Germinal center (tissue), 1 donor: ENCODE results near the gene CPEB4.

Experiments
- DNase-seq: peaks from one replicate; pipeline ENCODE4 v3.0.0; 2012; ENCODE audit warnings: mixed read lengths, low spot score

CPEB4 gene

DNA sequence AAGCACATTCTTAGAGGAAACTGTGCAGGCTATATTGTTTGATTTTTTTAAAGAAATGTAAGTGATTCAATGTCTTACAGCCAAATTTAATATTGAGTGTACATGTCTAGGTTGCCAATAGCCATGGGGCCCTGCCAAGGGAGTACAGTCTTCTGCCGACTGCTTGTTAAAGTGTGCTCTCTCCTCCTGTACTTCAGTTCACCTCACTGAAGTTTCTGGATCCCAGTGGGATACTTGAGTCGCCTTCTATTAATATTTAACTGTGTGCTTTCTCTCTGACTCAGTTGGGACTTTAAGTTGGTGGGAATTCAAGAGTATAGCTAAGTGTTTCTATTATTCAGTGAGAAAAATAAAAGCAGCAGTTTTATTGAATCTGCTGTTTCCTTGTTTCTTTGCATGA is 56.4 kb downstream of the CPEB4 start:
- DNase-seq: no peak

DNA sequence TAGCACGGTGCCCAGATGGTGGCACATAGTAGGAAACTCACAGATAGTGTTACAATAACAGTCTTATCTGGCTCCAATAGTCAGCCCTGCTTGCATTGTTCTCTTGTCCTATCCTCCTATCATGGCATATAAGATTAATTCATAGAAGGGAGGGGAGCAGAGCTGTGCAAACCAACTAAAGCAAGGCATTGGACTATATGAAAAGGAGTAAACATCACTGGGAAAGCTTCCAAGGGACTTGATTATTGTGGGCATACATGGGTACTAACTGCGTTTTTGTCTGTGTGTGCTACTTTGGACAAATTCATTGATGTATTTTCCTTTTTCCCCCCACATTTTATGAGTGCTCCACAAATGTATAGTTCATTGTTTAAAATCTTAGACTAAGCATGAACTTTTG is 57.0 kb downstream of the CPEB4 start:
- no peak for DNase-seq

GRCh38 chr5:173946323-173946722 is 58.2 kb downstream of the CPEB4 start:
- no peak for DNase-seq

DNA sequence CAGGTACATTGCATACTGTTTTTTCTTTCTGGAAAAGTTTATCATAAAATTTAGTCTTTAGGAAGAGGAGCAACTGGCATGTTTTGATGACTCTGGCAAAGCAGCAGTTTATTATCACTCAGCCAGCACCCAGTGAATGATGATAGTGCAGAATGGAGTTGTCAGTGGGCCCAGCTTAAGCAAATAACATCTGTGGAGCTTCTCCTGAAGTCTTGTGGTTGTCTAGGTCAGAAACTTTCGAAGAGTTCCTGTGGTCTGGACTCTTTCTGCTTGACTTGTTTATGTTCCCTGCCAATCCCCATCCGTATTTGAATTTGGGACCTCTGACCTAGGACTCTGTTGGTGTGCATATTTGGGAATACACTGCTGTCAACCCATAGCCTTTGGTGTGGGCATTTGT is 62.7 kb downstream of the CPEB4 start:
- DNase-seq: no peak

DNA sequence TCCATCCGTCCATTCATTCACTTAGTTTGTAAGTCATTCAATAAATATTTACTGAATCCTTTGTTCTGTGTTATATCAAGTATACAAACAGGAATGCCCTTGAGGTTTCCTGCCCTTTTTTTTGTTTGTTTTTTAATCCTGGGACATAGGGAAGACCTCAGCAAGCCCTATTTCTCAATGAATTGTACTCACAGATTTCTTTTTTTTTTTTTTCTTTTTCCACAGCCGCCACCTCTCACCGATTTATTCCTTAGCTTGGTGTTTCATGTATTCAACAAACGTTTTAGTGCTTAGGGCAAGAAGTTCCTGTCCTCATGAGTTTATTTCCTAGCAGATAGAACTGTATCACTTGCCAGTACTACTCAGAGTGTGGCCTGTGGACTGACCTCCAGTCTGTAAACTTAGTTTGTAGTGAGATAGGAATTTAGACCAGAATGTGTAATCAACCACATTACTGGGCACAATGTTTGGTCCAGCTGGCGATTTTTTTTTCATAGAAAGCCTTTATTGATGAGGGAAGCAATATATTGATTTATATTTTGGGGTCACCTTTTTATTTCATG is 65.5 kb downstream of the CPEB4 start:
- no peak for DNase-seq

DNA sequence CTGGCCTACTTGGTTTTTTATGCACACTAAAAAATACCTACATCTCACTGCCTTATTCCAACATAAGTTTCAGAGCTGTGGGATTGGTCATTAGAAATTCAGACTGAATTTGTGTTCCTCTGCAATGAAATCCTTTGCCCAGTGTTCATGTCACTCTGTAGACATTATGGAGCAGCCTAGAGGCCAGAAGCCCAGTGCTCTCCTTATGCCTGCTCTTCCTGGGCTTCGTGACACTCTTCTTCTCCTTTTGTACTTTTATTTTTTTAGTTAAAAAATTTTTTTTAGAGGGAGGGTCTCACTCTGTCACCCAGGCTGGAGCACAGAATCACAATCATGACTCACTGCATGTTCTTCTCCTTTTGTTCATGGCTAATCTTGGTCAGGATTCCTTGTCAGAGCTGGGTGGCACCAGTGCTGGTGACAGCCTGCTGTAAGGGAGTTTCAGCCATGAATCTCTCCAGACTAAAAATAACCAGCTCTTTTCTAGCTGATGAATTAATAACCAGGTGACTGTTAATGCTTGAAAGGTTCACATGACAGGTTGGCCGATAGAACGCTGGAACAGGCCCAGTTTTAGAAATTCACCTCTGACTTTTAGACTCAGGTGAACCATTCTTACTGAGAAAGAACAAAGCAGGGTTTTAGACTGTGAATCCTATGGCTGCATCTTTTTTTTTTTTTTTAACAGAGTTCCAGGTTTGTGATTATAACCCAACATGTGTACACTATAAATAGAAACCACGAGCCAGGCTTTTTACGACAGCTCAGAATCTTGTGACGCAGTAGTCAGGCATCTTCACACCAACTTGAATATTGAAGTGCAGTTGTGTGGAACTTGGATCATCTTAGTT is 66.7 kb downstream of the CPEB4 start:
- DNase-seq: no peak

DNA sequence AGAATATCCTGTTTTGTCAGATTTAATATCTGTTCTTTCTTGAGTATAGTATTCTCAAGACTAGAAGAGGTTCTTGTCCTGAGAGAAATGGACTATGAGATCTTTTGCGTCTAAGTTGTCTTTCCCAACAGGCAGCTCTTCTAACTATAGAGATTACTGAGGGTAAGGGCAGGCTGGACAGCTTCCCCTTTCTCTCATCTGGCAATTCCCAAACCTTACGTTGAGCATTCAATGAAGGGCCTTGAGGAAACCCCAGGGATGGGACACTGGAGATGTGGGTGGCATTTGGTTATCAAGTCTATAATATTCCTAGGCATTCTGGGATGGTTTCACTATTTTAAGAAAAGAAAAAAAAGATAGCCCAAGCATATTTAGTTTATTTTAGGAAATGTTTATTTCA is 72.8 kb downstream of the CPEB4 start:
- DNase-seq: no peak

GRCh38 chr5:173961418-173961817 is 73.3 kb downstream of the CPEB4 start:
- DNase-seq: no peak

DNA sequence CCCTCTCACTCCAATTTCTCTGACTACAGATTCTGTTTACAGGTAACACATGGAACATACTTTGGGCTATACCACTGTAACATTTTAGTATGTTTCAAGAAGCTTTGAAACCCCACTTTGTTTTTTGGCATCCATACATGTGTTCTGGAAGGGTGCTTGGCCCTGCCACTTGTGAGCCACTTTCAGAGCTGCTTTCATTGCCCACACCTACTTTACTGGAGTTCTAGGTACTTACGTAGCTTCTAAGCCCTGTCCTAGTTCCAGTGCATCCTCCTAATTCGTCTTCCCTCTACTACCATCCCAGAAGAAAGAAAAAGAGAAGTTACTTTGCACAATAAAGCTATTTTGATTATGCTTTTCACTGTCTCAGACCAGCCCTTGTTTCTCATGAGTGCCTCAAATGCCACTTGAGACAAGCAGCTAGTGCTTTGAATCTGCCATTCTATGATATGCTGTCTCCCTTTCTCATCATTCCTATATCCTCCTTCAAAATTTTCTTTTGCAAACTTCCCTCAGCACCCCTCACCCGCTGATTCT is 74.4 kb downstream of the CPEB4 start:
- no peak for DNase-seq

DNA sequence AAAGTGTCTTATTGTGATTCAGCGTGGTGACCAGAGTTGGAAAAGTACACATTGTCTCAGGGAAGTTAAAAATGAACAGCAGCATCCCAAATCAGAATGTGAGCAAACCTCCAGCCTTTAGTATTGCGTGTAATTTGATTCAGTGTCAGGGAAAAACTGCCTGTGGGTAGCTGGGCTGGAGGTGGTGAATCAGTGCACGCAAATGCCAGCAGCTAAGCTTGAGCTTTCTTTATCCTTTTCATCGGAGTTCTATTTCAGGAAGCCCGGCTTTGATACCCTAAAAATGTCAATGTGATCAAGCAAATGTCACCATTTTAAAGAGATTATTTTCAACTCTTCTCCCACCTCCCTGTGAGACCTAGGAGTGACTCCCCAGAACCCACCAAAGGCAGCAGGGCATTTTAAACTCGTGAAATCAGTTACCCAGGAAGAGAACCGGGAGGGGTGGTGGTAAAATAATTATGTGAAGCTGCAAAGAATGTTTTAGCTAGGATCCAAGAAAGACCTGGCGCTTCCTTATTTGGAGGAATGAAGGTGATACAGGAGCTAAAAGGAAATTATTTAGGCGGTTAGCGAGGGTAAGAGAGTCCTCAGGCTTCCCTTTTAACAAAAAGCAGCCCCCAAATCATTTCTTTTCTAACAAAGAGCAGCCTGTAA is 75.2 kb downstream of the CPEB4 start:
- no peak for DNase-seq

DNA sequence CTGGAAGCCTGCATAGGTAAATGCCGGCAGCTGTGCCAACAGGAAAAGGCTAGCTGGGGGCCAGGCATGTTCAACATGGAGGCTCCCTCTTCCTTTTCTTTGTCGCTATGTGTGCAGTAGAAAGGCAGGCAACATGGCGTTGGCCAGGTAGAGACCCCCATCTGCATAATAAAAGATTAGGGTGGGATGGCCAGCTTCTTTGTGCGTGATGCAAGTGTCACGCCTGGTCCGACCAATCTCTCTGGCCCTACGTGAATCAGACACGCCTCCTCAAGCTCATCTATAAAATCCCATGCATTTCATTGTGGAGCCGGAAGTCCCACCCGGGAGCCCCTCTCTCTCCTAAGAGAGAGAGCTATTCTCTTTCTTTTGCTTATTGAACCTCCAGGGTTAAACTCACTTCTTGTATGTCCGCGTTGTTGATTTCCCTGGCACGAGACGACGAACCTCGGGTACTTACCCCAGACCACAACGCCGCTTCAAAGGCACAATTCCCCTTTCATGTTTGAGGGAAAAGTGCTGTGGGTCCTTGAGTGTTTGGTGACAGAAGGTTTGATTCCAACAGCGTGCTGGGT is 75.8 kb downstream of the CPEB4 start:
- DNase-seq: no peak

DNA sequence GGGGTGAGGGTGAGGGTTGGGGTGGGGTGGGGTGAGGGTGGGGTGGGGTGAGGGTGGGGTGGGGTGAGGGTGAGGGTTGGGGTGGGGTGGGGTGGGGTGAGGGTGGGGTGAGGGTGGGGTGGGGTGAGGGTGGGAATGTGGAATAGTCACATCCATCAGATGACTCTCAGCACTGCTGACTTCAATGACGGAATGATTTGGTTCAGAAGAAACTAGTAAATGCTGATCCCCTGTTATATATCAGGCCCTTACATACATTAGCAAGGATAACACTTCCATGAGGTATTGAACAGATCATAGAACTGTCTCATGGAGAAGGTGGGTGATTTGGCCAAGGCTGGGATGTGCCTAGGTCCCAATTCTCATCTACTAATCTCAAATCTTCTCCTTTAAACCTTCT is 76.4 kb downstream of the CPEB4 start:
- DNase-seq: no peak

DNA sequence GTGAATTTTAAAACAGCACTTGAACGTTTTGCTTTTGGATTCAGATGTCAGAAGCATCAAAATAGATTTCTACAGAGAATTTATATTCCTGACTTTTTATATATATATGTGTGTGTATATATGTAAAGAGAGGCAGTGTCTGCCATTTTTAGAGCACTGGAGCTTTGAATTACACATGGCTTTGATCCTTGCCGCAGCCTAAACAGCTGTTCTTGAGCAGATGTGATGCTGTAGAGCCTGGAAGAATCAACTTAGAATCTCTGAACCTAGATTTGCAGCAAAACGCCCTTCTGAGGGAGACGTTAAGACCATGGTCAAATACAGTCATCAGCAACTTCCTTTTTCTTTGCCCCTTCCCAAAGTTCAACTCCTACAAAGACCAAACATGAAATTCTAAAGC is 79.1 kb downstream of the CPEB4 start:
- DNase-seq: no peak

- DNase-seq: no peak
Measured at GRCh38 chr5:173968154-173968797, 80.1 kb downstream of the CPEB4 start.

DNA sequence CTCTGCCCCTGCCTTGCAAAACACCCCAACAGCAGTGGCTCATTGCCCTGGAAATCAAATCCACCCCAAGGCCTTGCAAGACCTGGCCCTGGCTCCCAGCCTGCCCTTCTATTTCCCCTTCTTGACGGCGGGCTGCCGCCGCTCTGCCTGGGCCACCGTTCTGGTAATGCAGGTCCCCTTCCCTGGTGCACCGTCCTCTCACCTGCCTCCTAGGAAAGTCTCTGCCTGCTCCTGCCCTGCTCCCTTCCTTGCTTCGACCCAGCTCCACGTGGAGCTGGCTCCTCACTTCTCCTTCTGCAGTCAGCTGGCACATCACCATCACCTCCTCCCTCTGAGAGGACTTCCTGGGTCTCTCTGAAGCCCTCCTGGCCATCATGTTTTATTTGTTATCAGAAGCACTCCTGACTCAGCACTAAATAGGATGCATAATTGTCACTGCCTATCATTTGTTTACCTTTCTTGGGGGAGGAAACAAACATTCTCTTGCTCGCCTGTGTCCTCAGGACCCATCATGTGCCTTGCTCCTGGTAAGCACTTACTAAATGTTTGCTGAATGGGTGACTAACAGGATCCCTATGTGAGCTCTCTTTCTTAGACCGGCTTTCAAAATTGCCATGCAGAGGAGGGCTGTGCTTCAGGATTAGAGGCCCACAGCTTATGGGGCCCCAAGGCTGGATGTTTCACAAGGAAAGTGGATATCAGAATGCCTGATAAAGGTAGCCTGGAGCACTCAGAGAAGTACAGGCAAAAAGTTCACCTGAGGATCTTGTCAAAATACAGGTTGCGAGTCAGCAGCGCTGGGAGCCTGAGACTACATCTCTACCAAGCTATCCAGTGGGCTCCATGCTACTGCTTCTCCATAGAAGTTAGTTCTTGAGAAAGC is 81.3 kb downstream of the CPEB4 start:
- DNase-seq: no peak

- no peak for DNase-seq
Measured at GRCh38 chr5:173970878-173971650, 82.9 kb downstream of the CPEB4 start.

GRCh38 chr5:173971681-173972345 is 83.7 kb downstream of the CPEB4 start:
- DNase-seq: no peak

GRCh38 chr5:173972607-173972924 is 84.4 kb downstream of the CPEB4 start:
- no peak for DNase-seq

DNA sequence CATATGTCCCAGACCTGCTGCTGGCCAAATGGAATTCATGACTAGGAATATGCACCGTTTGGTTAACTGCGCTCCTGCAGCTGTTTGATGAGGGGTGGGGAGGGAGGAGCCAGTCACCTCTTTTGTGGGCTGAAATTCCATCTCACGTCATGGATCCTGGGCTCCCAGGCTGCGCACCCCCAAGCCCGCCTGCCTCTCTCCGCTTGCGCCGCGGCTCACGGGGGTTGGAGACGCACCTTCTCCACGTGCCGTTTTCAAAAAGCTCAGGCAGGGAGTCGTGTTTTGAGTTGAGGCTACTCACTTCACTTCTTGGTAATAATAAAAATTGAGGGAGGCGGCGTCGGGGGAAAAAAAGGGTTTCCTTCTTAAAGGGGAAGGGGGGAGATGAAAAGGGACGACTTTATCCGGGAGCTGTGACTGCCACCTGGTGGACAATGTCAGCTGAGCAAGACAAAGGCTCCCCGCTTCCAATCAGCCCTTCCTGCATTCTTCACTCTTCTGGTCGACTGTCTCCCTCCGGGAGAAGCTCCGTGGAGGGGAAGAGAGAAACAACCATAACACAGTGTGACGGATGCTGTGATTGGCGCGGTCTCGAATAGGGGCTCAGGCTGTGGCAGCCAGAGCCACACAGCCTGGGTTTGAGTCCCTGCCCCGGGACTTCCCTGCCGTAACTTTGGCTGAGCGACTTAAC is 84.9 kb downstream of the CPEB4 start:
- peak; percentile 78 for DNase-seq

DNA sequence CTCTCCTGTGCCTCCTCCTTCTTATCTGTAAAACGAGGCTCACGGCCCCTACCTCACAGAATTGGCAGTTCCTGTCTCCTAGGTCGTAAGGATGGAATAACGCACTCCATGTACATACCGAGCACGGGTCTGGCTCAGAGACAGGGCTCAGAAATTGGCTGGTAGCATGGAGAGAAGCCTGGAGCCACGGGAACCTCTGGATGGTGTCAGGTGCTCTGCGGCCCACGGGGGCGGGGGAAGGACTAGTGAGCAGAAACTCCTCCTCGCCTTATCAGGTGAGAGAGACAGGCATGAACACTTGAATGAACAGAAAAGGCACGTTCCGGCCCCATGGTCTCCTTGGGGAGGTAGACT is 85.4 kb downstream of the CPEB4 start:
- DNase-seq: no peak
